Breast epithelium (tissue), 4 donors: ENCODE data around the gene TTC7B. TPM values are rescaled to one million over a fixed set of nuclear protein-coding genes. Genes with fewer than 3 reads are reported as not detected.

ENCODE experiments used
- DNase-seq, 2 donors: peaks; one replicate each; pipeline ENCODE4 v3.0.0-alpha.2; 2019; ENCODE audit warnings: low spot score in 2 of 2
- H3K27ac ChIP-seq, 2 donors: fragments of 200-600 bp; sonication (generic) in 1 of 2; one replicate each; pipeline ENCODE4 v1.5.1; 2016 to 2019; ENCODE audit warnings: mild to moderate bottlenecking in 1 of 2
- H3K27me3 ChIP-seq, 2 donors: fragments of 200-600 bp; sonication (generic) in 1 of 2; one replicate each; pipeline versions ENCODE4 v1.5.1 to v1.6.0; 2017 to 2019; ENCODE audit warnings: control low read depth in 1 of 2, mild to moderate bottlenecking in 1 of 2
- H3K36me3 ChIP-seq: fragments of 200-600 bp; one replicate; pipeline ENCODE4 v1.5.1; 2019
- H3K4me1 ChIP-seq, 2 donors: fragments of 200-600 bp; sonication (generic); one replicate each; pipeline ENCODE4 v1.5.1; 2016 to 2019; ENCODE audit warnings: control low read depth in 1 of 2
- H3K4me3 ChIP-seq, 3 donors: fragments of 200-600 bp; sonication (generic); 1 replicate in 2 of 3; 2 replicates in 1 of 3; pipeline ENCODE4 v1.5.1; 2016 to 2019; ENCODE audit warnings: mild to moderate bottlenecking in 3 of 3, moderate library complexity in 2 of 3
- H3K9me3 ChIP-seq, 2 donors: fragments of 200-600 bp; sonication (generic) in 1 of 2; one replicate each; pipeline ENCODE4 v1.5.1; 2016 to 2019; ENCODE audit warnings: control low read depth in 1 of 2
- CTCF ChIP-seq, 3 donors: fragments of 450-650 bp; IDR thresholded peaks; one replicate each; pipeline ENCODE4 v1.5.1; 2016 to 2017; ENCODE audit warnings: antibody characterized with exemption in 3 of 3, mild to moderate bottlenecking in 3 of 3, moderate library complexity in 3 of 3
- POLR2A ChIP-seq: fragments of 450-650 bp; IDR thresholded peaks from one replicate; pipeline ENCODE4 v1.6.1; 2016; ENCODE audit warnings: antibody characterized with exemption, mild to moderate bottlenecking, moderate library complexity
- POLR2AphosphoS5 ChIP-seq, 3 donors: sonication (generic); formaldehyde crosslinking; IDR thresholded peaks; one replicate each; pipeline ENCODE4 v1.6.1; 2017; ENCODE audit warnings: antibody characterized with exemption in 3 of 3
- intact Hi-C: fragments of 100-400 bp; cut with DNase I; formaldehyde crosslinking; loops from one replicate; pipeline ENCODE4 v1.15.1; 2023; ENCODE audit warnings: low total_unique reads
- total RNA-seq, 3 donors: library from RNA; depleted of rRNA; stranded (reverse); fragments of >200 nt; gene quantifications; one replicate each; pipeline ENCODE4 v1.1.0, GENCODE V29; 2016

TTC7B gene
- total RNA-seq, 3 donors from 2014 or later, result 14.0 to 29.1 (median 22.0) TPM

- Histone ChIP-seq H3K27me3 (no peaks in the 10 kb centered on the region), H3K27ac (no peak overlapping the region), H3K36me3 (no peaks in the 10 kb centered on the region), H3K4me3 (no peak overlapping the region), H3K9me3 (no peaks in the 10 kb centered on the region), H3K4me1 (peaks cover 0 to 6% of the 10 kb centered on the region in 2 donors)
- TF ChIP-seq CTCF (IDR thresholded peaks at IDR 0.05), result no peak
- no peak for TF ChIP-seq POLR2AphosphoS5 (IDR thresholded peaks at IDR 0.05)
- TF ChIP-seq POLR2A, result no peak
- no peak for DNase-seq
- intact Hi-C loops, result no loop called here
Observed at GRCh38 chr14:90505531-90505930, 310.7 kb downstream of the TTC7B start.

GRCh38 chr14:90504643-90505042 is 311.6 kb downstream of the TTC7B start:
- intact Hi-C loops, result no loop called here
- TF ChIP-seq POLR2AphosphoS5 (IDR thresholded peaks at IDR 0.05), result no peak
- no peak for TF ChIP-seq CTCF (IDR thresholded peaks at IDR 0.05)
- no peak for TF ChIP-seq POLR2A
- Histone ChIP-seq H3K27ac (no peak overlapping the region), H3K27me3 (no peaks in the 10 kb centered on the region), H3K4me1 (peaks cover 0 to 6% of the 10 kb centered on the region in 2 donors), H3K4me3 (no peak overlapping the region), H3K9me3 (no peaks in the 10 kb centered on the region), H3K36me3 (no peaks in the 10 kb centered on the region)
- DNase-seq, result no peak

GRCh38 chr14:90503582-90503981 is 312.6 kb downstream of the TTC7B start:
- Histone ChIP-seq H3K9me3 (no peaks in the 10 kb centered on the region), H3K4me3 (no peak overlapping the region), H3K4me1 (peaks cover 0 to 4% of the 10 kb centered on the region in 2 donors), H3K36me3 (no peaks in the 10 kb centered on the region), H3K27me3 (no peaks in the 10 kb centered on the region), H3K27ac (no peak overlapping the region)
- no peak for DNase-seq
- TF ChIP-seq POLR2A (no peak), CTCF (IDR thresholded peaks at IDR 0.05) (no peak)
- intact Hi-C loops, result no loop called here

GRCh38 chr14:90502760-90503159 is 313.5 kb downstream of the TTC7B start:
- H3K27ac ChIP-seq, result no peak overlapping the region
- no peaks in the 10 kb centered on the region for H3K4me1 ChIP-seq
- H3K36me3 ChIP-seq, result no peaks in the 10 kb centered on the region
- no peak for DNase-seq
- TF ChIP-seq CTCF (IDR thresholded peaks at IDR 0.05) (no peak), POLR2A (no peak), POLR2AphosphoS5 (IDR thresholded peaks at IDR 0.05) (no peak)
- H3K27me3 ChIP-seq, result no peaks in the 10 kb centered on the region
- no peak overlapping the region for H3K4me3 ChIP-seq
- no peaks in the 10 kb centered on the region for H3K9me3 ChIP-seq
- intact Hi-C loops, result no loop called here

- Histone ChIP-seq H3K4me1 (no peaks in the 10 kb centered on the region), H3K27ac (no peak overlapping the region)
- no peak for DNase-seq
Observed at GRCh38 chr14:90500665-90501370, 315.4 kb downstream of the TTC7B start.

More at GRCh38 chr14:90500665-90501370, 315.4 kb downstream of the TTC7B start:
- no peaks in the 10 kb centered on the region for H3K27me3 ChIP-seq
- no peak overlapping the region for H3K4me3 ChIP-seq
- intact Hi-C loops, result no loop called here
- no peaks in the 10 kb centered on the region for H3K36me3 ChIP-seq
- no peaks in the 10 kb centered on the region for H3K9me3 ChIP-seq
- TF ChIP-seq POLR2AphosphoS5 (IDR thresholded peaks at IDR 0.05) (no peak), CTCF (IDR thresholded peaks at IDR 0.05) (no peak), POLR2A (no peak)
